GM18867 (cell line): Measurements from ENCODE around the gene ZNF80.
"Not testable (repeated sequence)": the region's sequence is repeated elsewhere in the genome, so short reads cannot be mapped to it uniquely, and the experiment has no call there.

Experiments
- ATAC-seq: cut with Tn5 transposase; IDR thresholded peaks from one replicate; pipeline ENCODE4 v1.9.1; 2021; ENCODE audit warnings: mild to moderate bottlenecking, moderate library complexity; ENCODE audit not compliant: unreplicated experiment

ZNF80 gene

DNA sequence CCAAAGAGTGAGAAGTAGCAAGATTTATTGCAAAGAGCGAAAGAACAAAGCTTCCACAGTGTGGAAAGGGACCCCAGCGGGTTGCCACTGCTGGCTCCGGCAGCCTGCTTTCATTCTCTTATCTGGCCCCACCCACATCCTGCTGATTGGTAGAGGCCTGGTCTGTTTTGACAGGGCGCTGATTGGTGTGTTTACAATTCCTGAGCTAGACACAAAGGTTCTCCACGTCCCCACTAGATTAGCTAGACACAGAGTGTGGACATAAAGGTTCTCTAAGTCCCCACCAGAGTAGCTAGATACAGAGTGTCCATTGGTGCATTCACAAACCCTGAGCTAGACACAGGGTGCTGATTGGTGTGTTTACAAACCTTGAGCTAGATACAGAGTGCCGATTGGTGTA, at the start of gene ZNF80:
Gene ZNF80 (minus strand): TSS at position 101 of the 400 bp plus-strand sequence. CDS start 504 bp downstream, outside the sequence.
- ATAC-seq = not testable (repeated sequence)

DNA sequence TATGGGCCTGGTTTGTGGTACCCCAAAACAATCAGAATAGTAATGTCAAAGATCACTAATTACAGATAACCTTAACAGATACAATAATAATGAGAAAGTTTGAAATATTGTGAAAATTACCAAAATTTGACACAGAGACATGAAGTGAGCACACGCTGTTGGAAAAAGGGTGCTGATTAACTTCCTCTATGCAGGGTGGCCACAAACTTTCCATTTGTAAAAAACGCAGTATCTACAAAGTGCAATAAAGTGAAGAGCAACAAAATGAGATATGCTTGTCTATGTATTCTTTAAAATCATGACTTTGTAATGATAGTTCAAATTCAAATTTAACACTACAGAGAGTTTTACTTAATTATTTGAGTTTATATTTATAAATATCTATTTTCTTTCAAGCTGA, 48.9 kb upstream of the ZNF80 start:
- ATAC-seq = no peak

DNA sequence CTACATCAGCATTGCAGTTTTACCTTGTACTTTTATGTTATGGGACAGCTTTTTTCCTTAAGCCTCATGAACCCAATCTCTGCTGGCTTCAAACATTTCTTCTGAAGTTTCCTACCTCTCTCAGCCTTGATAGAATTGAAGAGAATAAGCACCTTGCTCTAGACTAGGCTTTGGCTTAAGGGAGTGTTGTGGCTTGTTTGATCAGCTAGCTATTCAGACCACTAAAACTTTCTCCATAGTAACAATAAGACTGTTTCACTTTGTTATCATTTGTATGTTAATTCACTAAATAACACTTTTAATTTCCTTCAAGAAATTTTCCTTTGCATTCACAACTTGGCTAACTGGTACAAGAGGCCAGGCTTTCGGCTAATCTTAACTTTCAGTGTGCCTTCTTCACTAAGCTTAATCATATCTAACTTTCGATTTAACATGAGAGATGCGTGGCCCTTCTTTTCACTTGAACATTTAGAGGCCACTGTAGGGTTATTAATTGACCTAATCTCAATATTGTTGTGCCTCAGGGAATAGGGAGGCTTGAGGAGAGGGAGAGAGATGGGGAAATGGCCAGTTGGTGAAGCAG, 48.4 kb upstream of the ZNF80 start:
- ATAC-seq = peak; percentile 66

DNA sequence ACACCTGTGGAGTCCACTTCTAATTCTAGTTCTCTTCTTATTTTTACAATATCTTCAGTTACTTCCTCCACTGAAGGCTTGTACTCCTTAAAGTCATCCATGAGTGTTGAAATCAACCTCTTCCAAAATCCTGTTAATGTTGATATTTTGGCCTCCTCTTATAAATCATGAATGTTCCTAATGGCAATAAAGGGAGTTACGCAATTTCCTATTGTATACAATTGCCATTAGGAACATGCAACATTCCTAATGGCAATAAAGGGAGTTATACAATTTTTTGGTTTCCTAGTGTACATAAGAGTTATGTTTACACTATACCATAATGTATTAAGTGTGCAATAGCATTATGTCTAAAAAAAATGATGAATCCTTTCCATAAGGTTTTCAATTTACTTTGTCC, 47.3 kb upstream of the ZNF80 start:
- ATAC-seq = no peak

DNA sequence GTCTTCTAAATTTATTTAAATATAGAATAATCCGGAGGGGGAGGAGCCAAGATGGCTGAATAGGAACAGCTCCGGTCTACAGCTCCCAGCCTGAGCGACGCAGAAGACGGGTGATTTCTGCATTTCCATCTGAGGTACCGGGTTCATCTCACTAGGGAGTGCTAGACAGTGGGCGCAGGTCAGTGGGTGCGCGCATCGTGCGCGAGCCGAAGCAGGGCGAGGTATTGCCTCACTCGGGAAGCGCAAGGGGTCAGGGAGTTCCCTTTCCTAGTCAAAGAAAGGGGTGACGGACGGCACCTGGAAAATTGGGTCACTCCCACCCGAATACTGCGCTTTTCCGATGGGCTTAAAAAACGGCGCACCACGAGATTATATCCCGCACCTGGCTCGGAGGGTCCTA, 39.5 kb upstream of the ZNF80 start:
- ATAC-seq = not testable (repeated sequence)

DNA sequence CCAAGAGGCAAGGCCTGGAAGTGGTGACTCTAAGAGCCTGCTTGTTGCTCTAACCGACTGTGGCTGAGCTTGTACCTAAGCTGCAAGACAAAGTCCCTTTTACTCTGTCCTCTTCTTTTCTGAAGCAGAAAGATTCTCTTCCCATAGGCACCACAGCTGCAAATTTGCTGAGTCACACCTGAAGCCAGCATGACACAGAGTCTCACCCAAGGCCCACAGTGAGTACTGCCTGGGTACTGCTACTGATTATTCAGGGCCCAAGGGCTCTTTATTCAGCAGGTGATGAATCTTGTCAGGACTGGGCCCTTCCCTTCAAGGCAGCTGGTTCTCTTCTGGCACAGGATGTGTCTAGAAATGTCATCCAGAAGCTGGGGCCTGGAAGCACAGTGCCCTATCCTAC, 37.6 kb upstream of the ZNF80 start:
- ATAC-seq = no peak

DNA sequence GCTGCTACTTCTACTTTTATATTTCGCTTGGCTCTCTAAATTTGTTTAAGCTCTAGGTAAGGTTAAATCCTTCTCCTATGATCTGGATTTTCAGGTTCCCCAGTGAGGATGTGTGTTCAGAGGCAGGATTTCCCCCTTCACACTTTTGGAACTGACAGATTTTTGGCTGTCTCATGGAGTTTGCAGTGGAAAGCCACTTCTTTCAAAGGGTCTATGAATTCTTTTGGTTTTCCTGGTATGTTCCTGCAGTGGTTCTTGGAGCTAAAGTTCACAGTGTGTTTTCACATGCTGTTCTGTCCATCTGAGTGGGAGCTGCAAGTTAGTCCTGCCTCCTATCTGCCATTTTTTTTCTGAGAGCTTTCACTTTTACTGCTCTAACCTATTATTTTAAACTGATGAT, 34.9 kb upstream of the ZNF80 start:
- ATAC-seq = no peak

DNA sequence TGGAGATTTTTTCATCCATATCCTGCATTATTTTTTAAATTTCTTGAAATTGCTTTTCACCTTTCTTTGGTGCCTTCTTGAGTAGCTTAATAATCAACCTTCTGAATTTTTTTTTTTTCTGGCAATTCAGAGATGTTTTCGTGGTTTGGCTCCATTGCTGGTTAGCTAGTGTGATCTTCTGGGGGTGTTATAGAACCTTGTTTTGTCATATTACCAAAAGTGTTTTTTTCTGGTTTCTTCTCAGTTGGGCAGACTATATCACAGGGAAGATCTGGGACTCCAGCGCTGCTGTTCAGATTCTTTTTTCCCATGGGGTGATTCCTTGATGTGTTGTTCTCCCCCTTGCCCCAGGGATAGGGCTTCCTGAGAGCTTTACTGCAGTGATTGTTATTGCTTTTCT, 32.6 kb upstream of the ZNF80 start:
- ATAC-seq = no peak

DNA sequence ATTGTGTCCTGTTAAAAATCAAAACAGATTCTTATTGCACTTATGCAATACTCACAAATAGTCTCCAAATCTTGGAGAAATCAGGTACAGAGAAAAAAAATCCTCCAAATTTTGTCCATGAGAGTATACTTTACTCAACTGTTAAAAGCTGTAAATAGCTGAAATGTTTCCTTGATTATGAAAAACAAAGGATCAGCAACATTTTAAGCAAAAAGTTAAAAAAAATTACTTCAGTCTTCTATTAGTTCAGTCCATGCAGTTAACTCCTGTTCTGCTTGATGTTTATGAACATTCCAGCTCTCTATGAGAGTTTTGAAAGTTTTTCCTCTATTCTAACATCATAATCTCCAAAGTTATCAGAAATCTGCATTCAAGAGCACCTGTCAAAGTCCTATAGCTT, 22.8 kb upstream of the ZNF80 start:
- ATAC-seq = no peak

DNA sequence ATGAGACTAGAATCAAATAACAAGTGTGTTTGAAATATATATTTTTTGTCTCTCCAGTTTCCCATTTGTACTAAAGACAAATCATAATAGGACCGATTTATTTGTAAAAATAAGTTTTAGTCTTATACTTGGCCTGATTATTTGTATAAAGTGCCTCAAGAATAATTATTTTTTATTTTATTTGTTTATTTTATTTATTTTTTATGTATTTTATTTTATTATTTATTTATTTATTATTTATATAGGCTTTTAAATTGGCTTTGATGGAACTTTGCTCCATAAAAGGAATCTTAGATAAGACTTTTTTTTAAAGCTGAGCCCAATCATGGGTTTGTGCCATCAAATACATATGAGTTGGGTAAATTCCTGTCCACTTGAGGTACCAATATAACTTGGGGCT, 22.2 kb upstream of the ZNF80 start:
- no peak for ATAC-seq

DNA sequence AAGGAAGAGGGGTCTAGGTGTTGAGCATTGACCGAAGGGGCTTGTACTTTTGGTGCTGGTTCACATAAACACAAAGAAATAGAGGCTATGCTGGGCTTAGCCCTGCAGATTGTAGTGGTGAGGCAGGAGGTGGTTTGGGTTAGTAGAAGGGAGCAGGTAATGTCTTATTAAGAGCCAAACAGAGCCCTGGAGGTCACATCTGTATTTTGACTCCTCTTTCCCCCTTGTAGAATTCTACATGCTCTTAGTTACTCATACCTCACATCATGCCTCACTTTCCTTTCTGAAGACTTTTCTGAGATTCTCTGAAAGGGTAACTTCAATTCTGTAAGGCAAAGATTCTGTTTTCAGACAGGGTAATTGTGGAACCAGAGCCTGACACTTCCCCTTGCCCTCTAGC, 16.1 kb upstream of the ZNF80 start:
- ATAC-seq = no peak

DNA sequence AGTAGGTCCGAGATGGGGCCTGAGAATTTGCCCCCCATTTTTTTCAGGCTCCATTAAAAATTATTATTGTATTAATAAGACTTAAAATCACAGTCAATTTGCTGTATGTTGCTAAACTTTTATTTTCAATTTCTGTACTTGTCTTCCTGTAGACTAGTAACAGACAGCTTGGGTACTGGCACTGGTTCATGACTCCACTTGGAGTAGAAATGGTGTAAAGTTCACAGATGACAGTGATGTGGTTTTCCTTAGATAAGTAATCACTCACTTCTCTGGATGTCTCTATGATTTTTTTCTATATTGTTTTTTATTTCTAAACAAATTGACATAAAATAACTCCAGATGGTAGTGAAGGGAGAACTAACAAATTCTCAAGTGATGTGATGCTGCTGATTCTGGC, 15.6 kb upstream of the ZNF80 start:
- no peak for ATAC-seq

DNA sequence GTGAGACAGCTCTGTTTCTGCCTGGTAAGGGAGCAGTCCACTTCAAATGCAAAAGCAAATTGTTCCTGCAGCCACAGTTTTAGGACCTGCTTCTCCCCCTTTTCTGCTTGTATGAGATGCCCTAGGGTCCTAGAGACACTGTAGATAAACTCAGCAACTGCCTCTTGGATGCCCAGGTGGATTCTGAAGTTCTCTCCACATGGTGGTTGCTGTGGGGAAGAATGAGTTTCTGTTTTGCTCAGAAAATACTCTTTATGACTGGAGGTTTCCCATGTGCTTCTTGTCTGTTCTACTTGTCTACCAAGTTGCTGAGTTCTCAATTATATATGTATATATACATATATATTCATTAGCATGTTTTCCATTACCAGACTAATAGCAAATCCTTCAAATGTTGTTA, 5.6 kb upstream of the ZNF80 start:
- ATAC-seq = peak; percentile 95

DNA sequence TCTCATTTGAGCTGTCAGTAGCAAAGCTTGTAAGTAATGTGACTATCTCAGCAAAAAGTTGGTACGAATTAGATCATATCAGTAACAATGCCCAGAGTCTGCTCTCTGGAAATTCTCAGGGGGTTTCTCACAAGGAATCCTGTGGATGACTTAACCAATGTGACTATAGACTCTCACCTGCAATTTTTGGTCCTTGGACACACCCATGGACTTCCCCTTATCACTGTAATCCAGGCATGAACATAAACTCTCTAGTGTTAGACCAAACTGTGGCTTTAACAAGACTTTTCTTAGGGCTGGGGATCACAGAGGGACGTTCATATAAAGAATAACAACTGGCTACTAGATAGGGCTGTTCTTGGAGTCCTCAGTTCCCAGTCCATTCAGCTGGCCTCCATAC, 3.9 kb upstream of the ZNF80 start:
- no peak for ATAC-seq

DNA sequence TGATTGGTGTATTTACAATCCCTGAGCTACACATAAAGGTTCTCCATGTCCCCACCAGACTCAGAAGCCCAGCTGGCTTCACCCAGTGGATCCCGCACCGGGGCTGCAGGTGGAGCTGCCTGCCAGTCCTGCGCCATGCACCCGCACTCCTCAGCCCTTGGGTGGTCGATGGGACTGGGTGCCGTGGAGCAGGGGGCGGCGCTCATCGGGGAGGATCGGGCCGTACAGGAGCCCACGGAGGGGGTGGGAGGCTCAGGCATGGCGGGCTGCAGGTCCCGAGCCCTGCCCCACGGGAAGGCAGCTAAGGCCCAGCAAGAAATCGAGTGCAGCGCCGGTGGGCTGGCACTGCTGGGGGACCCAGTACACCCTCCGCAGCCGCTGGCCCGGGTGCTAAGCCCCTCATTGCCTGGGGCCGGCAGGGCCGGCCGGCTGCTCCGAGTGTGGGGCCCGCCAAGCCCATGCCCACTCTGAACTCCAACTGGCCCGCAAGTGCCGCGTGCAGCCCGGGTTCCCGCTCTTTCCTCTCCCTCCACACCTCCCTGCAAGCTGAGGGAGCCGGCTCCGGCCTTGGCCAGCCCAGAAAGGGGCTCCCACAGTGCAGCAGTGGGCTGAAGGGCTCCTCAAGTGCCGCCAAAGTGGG, 888 bp upstream of the ZNF80 start:
- ATAC-seq = not testable (repeated sequence)

DNA sequence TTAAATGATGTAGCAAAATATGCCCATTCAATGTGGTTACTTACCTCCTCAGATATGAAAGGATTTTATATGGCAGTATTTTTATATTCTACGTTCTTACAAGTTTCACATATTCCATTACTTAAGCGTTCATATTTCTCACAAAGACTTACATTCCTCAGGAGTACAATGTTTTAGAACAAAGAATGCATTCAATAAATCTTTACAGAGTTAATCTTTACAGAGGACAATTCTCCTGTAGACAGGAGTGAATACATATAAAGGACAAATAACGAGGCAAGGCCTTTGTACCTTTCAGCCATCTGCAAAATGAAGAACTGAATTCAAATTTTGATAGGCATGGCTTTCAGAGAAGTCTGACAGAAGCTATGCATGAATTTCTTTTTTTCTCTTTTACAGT, 1.9 kb downstream of the ZNF80 start:
- ATAC-seq = no peak

DNA sequence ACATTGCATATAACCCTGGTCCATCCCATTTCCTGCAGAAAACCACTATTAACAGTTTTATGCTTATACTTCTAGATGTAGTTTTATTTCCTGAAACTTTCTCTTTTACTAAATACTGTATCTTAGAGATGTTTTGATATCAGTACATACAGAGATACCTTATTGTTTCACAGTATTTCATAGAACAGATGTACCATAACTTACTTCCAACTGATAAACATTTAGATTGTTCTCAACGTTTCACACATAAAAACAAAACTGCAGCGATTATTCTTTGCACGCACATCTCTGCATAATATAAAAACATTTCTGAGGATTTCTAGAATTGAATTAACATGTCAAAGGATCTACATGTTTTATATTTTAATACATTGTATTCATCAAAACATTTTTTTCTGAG, 2.6 kb downstream of the ZNF80 start:
- no peak for ATAC-seq

DNA sequence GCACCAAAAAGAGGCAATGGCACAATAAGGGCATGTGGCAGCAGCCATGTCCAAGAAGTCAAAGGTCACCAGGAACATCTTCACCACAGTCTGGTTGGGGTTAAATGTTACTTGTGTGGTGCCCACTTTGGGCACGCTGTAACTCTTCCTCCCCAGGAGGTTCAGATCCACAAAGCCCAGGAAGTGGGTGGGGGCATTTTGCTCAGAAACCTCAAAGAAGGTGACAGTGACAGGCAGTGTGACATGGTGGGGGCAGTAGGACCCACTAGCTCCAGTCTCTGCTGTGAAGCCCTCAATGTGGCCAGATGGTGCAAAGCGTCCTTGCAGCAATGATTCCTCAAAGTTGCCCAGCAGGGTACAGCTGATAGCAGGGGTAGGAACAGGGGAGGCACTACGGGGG, 5.8 kb downstream of the ZNF80 start:
- no peak for ATAC-seq

DNA sequence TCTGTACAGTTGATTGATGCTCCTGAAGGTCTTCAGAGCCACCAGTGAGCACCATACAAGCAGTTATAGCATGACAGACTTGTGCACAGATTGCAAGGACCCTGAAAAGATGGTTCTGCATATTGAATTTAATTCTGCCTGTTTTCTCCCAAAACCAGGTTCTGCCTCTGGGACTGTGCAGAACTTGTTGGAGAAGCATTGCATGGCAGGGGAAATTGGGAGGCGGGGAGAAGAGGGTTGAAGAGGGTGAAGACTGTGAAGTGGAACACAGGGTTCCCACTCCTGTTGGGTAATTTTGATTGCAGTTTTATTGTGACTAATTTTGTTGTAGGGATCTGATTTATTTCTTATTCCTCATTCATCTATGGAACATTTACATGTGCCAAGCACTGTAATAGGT, 10.3 kb downstream of the ZNF80 start:
- ATAC-seq = no peak

DNA sequence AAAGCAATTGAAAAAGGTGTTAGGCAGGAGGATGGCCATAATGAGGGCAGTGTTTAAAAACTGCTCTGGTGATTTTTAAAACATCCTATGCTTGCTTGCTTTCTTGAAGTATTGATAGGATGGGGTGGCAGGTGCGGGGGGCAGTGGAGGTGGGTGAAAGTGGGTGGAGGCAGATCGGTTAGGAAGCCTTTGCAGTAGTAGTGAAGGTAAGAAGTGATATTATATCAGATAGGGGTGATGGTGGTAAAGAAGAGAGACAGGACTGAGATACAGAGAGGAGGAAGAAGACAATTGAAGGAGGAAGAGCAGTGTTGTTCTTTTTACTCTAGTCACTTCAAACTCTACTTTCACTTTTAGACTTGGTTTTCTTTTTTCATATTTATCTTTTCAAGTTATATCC, 11.1 kb downstream of the ZNF80 start:
- ATAC-seq = no peak

DNA sequence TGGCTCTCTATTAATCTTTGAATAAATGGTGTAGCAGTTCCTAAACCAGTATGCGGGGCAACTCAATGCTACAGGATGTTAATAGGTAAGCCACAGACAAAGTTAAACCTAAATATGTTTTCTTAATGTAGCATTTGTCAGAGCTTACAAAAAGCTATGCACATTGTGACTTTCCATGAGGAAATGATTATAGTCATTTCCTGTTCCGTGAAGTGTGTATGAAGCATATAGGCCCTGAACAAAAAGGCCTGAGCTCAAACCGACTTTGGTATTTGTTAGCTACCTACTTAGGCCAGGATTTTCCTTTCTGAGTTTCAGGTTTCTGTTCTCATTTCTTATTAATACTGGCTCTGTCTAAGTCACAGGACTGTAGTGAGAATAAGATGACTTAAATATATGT, 14.2 kb downstream of the ZNF80 start:
- peak; percentile 74 for ATAC-seq

DNA sequence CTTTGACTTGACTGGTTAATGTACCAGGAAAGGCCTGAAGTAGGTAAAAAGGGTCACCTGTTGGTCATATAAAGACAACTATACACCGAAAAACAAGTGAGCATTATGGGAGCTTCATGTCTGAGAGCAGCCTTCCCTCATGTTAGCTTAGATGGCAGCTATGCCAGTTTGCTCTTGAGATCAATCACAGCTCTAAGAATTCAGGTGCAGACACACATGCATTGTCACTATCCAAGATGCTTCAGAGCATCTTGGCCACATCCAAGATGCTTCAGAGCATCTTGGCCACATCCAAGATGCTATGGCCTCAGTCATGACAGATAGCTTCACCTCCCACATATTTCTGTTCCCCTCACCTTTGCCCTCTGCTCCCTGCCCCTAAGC, 15.5 kb downstream of the ZNF80 start:
- ATAC-seq = no peak
